UCSD-AML1 (cell line): ENCODE data around the gene OTUB1.

Experiments used
- DNase-seq: peaks from one replicate; lab custom pipeline; 2025; ENCODE audit not compliant: unreplicated experiment; lab: John Stamatoyannopoulos, UW

The OTUB1 gene

DNA sequence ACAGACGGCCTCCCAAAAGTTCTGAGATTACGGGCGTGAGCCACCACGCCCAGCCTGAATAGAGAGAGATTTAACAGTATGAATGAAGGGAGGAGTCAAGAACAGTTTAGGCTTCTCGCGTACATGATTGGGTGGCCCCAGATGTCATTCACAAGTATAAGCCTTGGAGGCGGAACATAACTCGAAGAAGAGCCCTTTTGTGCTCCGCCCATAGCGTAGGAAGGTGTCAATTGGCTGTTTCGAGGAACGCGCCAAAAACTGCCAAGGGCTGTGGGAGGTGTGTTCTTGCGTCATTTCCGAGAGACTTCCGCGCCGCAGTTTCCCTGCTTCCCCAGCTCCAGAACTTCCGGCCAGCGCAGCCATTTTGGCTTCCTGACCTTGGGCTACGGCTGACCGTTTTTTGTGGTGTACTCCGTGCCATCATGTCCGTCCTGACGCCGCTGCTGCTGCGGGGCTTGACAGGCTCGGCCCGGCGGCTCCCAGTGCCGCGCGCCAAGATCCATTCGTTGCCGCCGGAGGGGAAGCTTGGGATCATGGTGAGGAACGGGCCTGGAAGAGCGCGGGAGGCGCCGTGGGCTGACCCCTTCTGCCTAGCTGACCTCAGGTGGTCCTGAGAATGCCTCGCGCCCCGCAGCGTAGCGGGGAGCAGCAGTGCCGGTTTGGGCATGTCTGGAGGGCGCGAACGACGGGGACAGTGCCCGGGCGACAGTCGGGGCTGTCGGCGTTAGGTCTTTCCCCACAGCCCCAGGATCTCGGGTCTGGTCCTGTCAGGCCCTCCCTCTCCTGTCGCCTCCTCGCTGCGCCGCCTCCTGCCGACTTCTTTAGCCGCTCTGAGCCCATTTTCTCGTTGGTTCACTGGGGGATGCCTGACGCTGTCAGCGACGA is 11.7 kb upstream of the OTUB1 start, which contains the start of gene COX8A:
Gene COX8A, plus strand, starts transcription at position 362 of the 885 bp plus-strand sequence. Its CDS starts 61 bp downstream, at position 423.
- DNase-seq = peak; percentile 97

DNA sequence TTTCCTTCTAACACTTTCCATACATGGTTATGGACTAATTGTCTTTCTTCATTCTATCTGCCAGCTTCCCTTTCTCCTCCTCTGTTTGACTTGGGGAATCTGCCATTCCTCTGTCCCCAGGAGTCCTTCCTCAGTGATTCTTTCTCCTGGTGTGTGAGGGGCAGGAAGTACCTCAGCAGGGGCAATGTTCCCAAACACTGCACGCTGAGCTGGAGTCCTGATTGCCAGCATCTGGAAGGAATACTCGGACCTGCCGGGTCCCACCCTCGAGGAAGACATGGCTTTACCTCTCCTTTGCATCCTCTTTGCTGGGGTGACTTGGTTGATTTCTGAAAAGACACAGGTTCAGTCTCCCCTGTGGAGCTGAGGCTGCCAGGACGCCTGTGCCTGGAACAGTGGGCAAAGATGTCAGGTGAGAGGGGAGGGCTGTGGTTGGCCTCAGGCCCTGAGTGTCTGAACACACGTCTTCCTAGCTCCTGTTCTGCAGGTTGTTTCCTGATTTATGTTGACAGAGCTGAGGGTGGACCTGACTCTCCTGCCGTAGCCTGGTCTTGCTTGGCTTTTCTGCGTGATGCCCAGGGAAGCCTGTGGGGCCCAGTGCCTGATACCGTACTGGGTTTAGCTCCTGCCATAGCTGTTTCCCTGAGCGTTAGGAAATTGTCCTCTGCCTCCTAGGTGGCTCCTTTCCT is 7.5 kb upstream of the OTUB1 start:
- DNase-seq = no peak

- DNase-seq = no peak
These were observed 6.8 kb upstream of the OTUB1 start for GRCh38 chr11:63979426-63979825.

- peak; percentile 66 for DNase-seq
These were observed 454 bp upstream of the OTUB1 start for GRCh38 chr11:63985812-63986155.

GRCh38 chr11:63986932-63987513 is 785 bp downstream of the OTUB1 start:
- no peak for DNase-seq

GRCh38 chr11:63991558-63991957 is 5.3 kb downstream of the OTUB1 start:
- DNase-seq = no peak

GRCh38 chr11:63993100-63993499 is 6.9 kb downstream of the OTUB1 start:
- no peak for DNase-seq

DNA sequence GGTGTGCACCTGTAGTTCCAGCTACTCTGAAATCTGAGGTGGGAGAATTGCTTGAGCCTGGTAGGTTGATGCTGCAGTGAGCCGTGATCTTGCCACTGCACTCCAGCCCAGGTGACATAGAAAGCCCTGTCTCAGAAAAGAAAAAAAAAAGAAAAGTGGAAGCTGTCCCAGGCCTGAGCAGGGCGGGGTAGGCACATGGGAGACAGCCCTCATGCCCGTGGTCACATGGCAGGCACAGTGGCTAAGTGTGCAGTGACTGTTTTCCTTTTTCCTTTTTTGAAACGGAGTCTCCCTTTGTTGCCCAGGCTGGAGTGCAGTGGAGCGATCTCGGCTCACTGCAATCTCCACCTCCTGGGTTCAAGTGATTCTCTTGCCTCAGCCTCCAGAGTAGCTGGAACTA is 7.8 kb downstream of the OTUB1 start:
- no peak for DNase-seq

DNA sequence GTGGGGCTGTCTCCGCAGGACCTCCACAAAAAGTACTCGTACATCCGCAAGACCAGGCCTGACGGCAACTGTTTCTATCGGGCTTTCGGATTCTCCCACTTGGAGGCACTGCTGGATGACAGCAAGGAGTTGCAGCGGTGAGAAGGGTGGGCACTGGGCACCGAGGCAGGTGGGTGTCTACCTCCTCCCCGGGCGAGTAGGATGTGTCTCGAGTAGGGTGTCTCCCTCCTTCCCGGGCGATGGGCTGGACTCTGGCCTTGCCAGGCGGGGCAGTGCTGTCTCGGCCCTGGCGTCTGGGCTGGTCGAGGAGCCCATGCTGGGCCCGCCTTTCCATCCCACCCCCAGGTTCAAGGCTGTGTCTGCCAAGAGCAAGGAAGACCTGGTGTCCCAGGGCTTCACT is 10.3 kb downstream of the OTUB1 start:
- no peak for DNase-seq

DNA sequence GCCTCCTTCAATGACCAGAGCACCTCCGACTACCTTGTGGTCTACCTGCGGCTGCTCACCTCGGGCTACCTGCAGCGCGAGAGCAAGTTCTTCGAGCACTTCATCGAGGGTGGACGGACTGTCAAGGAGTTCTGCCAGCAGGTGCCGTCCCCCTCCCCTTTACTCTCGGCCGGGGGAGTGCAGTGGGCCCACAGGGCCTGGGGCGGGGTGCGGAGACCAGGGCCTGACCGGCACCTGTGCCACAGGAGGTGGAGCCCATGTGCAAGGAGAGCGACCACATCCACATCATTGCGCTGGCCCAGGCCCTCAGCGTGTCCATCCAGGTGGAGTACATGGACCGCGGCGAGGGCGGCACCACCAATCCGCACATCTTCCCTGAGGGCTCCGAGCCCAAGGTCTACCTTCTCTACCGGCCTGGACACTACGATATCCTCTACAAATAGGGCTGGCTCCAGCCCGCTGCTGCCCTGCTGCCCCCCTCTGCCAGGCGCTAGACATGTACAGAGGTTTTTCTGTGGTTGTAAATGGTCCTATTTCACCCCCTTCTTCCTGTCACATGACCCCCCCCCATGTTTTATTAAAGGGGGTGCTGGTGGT is 11.0 kb downstream of the OTUB1 start:
- no peak for DNase-seq

DNA sequence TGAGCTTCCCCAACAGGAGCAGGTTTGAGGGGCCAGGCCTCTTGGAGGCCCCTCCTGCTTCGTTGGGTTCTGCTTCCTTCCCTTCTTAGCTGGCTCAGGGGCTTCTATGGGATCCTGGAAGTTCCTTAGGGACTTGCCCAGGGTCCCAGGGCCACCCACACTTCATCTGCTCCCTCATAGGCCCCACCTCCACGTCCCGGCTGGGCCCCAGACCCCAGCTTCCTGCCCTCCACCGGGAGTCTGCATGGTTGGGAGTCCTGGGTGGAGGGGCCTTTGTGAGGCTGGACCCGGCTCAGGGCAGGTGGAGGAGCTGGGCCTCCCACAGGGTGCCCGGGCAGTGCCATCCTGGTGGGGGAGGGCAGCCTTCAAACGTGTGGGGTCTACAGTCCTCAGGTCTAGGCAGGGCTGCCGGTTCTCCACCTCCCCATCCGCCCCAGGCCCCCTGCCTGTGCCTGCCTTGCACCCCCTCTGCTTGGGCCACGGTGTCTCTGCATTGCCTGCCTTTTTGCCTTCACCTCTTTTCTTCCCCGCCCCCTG is 11.6 kb downstream of the OTUB1 start:
- no peak for DNase-seq

DNA sequence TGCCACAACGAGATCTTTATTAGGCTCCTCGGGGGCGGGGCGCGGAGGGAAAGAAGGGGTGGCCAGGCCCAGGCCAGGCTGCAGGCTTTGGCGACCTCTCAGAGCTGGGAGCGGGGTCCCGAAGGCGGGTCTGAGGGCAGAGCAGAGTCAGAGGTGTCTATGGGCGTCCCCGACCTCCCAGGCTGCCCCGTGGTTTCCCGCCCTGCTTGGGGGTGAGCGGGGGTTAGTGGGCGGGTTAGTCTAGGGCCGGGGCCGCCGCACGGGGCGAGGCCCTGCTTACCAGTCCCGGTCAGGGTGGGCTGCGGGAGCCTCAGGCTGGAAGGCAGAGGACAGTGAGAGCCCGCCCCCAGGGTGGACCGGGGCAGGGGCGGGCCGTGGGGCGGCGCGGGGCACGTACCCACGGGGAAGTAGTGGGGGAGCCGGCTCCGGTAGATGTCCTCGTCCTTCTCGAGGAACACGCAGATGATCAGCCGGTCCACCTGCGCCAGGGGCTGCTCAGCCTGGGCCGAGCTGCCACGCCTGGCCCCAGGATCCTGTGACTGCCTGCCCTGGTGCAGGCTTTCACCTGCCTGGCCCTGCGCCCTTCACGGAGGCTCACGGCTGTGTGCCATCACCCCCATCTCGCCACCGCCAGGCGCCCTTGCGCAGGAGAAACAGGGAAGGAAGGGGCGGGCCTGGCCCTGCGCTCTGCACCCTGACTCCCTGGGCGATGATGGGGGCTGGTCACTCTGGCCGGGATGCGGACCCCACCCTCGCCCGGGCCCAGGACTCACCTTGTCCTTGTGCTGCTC is 12.5 kb downstream of the OTUB1 start:
- no peak for DNase-seq

DNA sequence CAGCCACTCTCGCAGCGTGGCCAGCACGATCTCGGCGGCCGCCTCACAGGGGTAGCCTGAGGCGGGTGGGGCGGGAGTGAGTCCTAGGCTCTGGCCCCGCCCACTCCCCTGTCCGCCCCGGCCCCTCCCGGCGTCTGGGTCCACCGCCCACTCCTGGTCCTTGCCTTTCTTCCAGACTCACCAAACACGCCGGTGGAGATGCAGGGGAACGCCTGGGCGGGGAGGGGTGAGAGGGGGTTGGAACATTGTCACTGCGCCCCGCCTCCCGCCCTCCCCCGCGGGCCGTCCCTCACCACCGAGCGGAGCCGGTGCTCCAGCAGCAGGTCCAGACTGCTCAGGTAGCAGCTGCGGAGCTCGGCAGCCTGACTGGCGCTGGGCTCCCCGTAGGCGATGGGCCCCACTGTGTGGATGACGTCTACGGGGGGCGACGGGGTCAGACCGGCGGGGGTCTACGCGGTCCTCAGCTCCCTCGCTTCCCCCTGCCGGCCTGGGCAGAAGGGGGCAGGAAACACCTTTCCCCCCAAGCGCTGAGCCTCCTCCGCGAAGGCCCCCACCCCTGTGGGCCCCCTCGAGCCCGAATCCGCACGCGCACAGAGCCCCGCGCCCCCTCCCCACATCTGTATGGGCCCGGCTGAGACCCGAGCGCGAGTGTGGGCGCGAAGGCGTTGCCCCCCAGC is 13.2 kb downstream of the OTUB1 start:
- DNase-seq = no peak

- DNase-seq = no peak
These were observed 13.9 kb downstream of the OTUB1 start for GRCh38 chr11:64000026-64000739.

DNA sequence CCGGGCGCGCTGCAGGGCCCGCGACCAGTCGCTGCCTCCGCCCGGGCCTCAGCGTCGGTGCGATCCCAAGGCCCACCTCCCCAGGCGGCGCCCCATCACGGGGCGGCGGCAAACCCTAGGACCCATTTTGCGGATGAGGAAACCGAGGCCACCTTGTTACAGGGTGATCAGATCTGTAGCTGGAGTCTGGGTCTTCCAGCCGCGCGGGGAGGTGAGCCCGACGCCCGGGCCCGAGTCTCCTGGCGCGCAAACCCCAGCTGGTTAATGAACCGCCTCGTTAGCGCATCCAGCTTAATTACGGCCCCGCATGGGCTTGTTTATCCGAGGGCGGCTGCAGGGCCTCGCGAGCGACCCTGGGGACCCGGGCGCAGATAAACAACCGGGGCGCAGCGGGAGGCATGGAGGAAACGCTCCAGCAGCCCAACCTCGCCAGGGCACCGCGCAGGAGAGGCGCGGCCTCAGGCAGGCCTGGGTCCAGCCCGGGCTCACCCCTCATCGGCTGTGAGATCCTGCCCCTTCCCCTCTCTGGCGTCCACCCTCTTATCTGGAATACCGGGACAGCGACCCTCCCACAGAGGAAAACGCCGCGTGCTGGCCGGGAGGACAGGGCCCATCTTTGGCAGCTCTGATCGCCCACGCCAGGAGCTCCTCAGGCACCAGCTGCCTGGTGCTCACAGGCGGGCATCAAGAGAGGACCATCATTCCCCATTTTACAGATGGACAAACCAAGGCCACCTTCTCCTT is 14.7 kb downstream of the OTUB1 start:
- DNase-seq = no peak

DNA sequence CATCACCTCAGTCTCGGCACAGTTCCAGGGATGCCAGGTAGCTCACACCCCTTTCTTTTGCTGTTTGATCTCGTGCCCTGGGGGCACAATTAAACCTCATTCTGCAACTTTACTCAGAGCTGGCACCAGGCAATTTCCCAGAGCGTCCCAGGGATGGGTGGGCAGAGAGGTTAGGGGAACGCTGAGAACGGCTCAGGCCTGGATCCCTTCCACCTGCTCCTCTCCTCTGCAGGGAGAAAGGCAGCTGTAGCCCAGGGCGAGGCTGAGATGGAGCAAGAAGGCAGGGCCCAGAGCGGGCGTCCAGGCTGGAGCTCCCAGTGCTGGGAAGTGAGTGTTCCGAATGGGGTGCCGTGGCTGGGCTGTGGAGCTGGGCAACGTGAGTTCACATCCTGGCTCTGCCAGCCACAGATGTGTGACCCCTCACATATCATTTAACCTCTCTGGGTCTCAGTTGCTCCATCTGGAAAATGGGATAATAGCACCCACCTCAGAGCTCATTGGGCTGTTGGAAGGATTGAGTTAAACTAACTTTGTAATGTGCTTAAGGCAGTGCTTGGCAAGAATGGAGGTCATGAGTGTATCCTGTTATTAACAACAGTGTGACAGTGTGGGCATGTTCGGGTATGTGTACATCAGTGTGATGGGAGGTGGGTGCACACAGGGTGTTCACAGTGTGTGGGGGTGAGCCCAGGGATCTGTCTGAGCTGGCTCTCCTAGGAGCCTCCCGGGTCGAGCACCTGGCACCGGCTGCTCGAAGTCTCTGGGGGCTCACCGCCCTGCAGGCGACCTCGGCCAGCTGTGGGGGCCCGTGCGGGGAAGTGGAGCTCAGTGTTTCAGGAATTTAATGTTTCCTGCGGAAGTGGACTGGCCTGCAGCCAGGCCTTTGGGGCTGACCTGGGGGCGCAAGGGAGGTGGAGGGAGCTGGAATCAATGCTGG is 15.5 kb downstream of the OTUB1 start:
- DNase-seq = no peak

DNA sequence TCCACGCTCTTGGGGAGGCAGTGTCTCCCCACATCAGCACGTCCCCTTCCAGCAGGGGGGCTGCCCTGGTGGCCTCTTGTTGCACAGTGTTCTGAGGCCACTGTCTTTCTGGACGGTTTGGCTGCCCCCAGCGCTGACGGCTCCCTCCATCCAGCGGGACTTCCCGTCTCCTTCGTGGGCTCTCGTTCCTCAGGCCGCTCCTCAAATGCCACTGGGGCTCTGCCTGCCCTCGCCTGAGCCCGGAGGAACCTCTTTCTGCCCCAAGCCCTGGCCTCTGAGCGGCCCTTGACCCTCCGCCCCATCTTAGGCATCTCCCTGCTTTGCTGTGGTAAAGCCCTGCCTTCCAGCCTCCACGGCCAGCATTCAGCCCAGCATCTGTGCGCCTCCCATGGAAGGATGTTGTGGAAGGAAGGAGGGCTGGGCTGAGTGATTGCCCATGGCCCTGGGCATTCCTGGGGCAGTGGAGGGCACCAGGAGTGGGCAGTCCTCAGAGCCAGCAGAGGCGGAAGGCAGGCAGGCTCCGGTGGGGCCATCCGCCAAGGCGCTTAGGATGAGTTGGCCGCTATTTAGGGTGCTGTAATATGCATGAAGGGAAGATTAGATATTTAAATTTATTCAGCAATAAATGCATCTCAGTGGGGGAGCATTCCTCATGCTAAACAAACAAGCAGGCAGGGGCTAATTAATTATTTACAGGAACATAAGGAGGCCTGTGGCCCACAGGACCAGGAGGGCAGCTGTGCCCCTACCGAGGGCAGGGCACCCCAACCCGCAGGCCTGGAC is 17.8 kb downstream of the OTUB1 start:
- DNase-seq = no peak
